Panc1 (cell line): Measurements from ENCODE around the gene KRT1. TPM values are rescaled to one million over a fixed set of nuclear protein-coding genes. Genes with fewer than 3 reads are reported as not detected.

Experiments
- ATAC-seq: fragments of 200-7000 bp; cut with Tn5 transposase; 2 replicates; pipeline ENCODE4 v1.9.1; 2020; ENCODE audit warnings: mild to moderate bottlenecking, moderate library complexity
- BruUV-seq: library from RNA; stranded (reverse); fragments of 400-500 nt; replicated peaks from 2 replicates; lab custom pipeline; 2021; lab: Mats Ljungman, UMichigan
- CTCF ChIA-PET: fragments of 300-600 bp; sonication (Branson Sonifier 250); formaldehyde crosslinking; loops from one replicate; lab custom pipeline; 2022; ENCODE audit warnings: antibody characterized with exemption; lab: Charles Lee
- POLR2A ChIA-PET: fragments of 300-600 bp; sonication (Branson Sonifier 250); formaldehyde crosslinking; loops from one replicate; lab custom pipeline; 2022; ENCODE audit warnings: antibody characterized with exemption; lab: Charles Lee
- DNase-seq: peaks from one replicate; pipeline ENCODE4 v3.0.0-alpha.2; 2010; ENCODE audit warnings: low read depth, low spot score
- H3K27ac ChIP-seq: 2 replicates; pipeline ENCODE4 v1.5.1; 2011; ENCODE audit warnings: mild to moderate bottlenecking, low read length, inconsistent platforms
- H3K27me3 ChIP-seq: fragments of 200-500 bp; sonication (Bioruptor generic); 2 replicates; pipeline ENCODE4 v1.6.0; 2014; ENCODE audit warnings: low read length, inconsistent platforms; ENCODE audit not compliant: control insufficient read depth, insufficient read depth
- H3K36me3 ChIP-seq: fragments of 200-500 bp; sonication (Bioruptor generic); 2 replicates; pipeline ENCODE4 v1.5.1; 2014; ENCODE audit warnings: inconsistent platforms, mild to moderate bottlenecking, low read length, moderate library complexity; ENCODE audit not compliant: control insufficient read depth, insufficient read depth
- H3K4me1 ChIP-seq: 2 replicates; pipeline ENCODE4 v1.5.1; 2011; ENCODE audit warnings: inconsistent platforms, mild to moderate bottlenecking, low read length, moderate library complexity; ENCODE audit not compliant: control insufficient read depth, insufficient read depth
- H3K4me3 ChIP-seq, 2 experiments: 2 replicates each; pipeline ENCODE4 v1.5.1; 2011 to 2012; ENCODE audit warnings: low read depth in 2 of 2, low read length in 2 of 2, mild to moderate bottlenecking in 2 of 2, inconsistent platforms in 1 of 2, moderate library complexity in 1 of 2
- H3K9me3 ChIP-seq: fragments of 200-500 bp; sonication (Bioruptor generic); 2 replicates; pipeline ENCODE4 v1.5.1; 2014; ENCODE audit warnings: low read depth, mild to moderate bottlenecking, inconsistent platforms, low read length, moderate library complexity; ENCODE audit not compliant: control insufficient read depth, insufficient read depth
- CTCF ChIP-seq: fragments of 450-650 bp; IDR thresholded peaks from 2 replicates; pipeline ENCODE4 v1.5.1; 2017; ENCODE audit warnings: mild to moderate bottlenecking
- POLR2AphosphoS5 ChIP-seq: IDR thresholded peaks from 2 replicates; pipeline ENCODE4 v1.6.1; 2012; ENCODE audit warnings: mild to moderate bottlenecking, low read depth, low read length, moderate library complexity
- SIN3A ChIP-seq: IDR thresholded peaks from 2 replicates; pipeline ENCODE4 v1.6.1; 2012; ENCODE audit warnings: low read depth, mild to moderate bottlenecking, low read length, moderate library complexity, borderline replicate concordance; ENCODE audit not compliant: insufficient read depth
- TCF7L2 ChIP-seq: IDR thresholded peaks from 2 replicates; pipeline ENCODE4 v1.6.1; 2011; ENCODE audit warnings: mild to moderate bottlenecking, low read depth, low read length, inconsistent platforms
- in situ Hi-C: cut with HindIII; loops from 2 replicates; pipeline ENCODE4 v1.10.0; 2016; ENCODE audit warnings: low sequenced_read_pairs, low pct_unique_long_range_greater_than_20kb
- intact Hi-C: fragments of 100-400 bp; cut with micrococcal nuclease; formaldehyde crosslinking; loops from one replicate; pipeline ENCODE4 v1.10.0; 2022; ENCODE audit not compliant: unreplicated experiment
- total RNA-seq: library from RNA; stranded (reverse); gene quantifications from one replicate; pipeline ENCODE4 v1.2.1, GENCODE V29; 2021; ENCODE audit not compliant: unreplicated experiment
- TF ChIP-seq, protein P1 (sequence below), 2 experiments: IDR thresholded peaks; 2 replicates each; pipeline ENCODE4 v1.6.1; 2011 to 2012; ENCODE audit warnings: low read depth in 2 of 2, control low read depth in 1 of 2, low read length in 1 of 2, mild to moderate bottlenecking in 1 of 2, moderate library complexity in 1 of 2; ENCODE audit not compliant: insufficient read depth in 1 of 2

KRT1 gene
- total RNA-seq, 1 experiment from 2014 or later = not detected

GRCh38 chr12:52695039-52695438 is 14.8 kb upstream of the KRT1 start:
- CTCF ChIA-PET = no interaction called here
- in situ Hi-C loops = no loop called here

GRCh38 chr12:52694151-52694550 is 13.9 kb upstream of the KRT1 start:
- POLR2A ChIA-PET = no interaction called here
- Histone ChIP-seq H3K4me3 (no peak overlapping the region), H3K9me3 (no peaks in the 10 kb centered on the region), H3K27ac (no peak overlapping the region), H3K27me3 (peaks cover 25% of the 10 kb centered on the region), H3K36me3 (no peaks in the 10 kb centered on the region), H3K4me1 (no peaks in the 10 kb centered on the region; the same call in 1 of the 2 replicates)
- ATAC-seq (no peak), DNase-seq (no peak)
- in situ Hi-C loops (no loop called here), intact Hi-C loops (no loop called here)
- TF ChIP-seq TCF7L2 = no peak
- CTCF ChIA-PET = interaction anchor here (0.6 kb wide), 1 partner anchor 308 kb away, joined by 3 read pairs; no protein-coding TSS in a partner anchor
- BruUV-seq = no TSS peak

More at GRCh38 chr12:52695039-52695438, 14.8 kb upstream of the KRT1 start:
- DNase-seq = no peak
- peaks cover 22% of the 10 kb centered on the region for H3K27me3 ChIP-seq
- no TSS peak for BruUV-seq
- ATAC-seq = no peak
- no peaks in the 10 kb centered on the region for H3K36me3 ChIP-seq
- intact Hi-C loops = no loop called here
- H3K9me3 ChIP-seq = no peaks in the 10 kb centered on the region
- no peak overlapping the region for H3K4me3 ChIP-seq
- H3K4me1 ChIP-seq = no peaks in the 10 kb centered on the region; the same call in 1 of the 2 replicates
- H3K27ac ChIP-seq = no peak overlapping the region
- POLR2A ChIA-PET = no interaction called here
- TF ChIP-seq, protein P1, sequence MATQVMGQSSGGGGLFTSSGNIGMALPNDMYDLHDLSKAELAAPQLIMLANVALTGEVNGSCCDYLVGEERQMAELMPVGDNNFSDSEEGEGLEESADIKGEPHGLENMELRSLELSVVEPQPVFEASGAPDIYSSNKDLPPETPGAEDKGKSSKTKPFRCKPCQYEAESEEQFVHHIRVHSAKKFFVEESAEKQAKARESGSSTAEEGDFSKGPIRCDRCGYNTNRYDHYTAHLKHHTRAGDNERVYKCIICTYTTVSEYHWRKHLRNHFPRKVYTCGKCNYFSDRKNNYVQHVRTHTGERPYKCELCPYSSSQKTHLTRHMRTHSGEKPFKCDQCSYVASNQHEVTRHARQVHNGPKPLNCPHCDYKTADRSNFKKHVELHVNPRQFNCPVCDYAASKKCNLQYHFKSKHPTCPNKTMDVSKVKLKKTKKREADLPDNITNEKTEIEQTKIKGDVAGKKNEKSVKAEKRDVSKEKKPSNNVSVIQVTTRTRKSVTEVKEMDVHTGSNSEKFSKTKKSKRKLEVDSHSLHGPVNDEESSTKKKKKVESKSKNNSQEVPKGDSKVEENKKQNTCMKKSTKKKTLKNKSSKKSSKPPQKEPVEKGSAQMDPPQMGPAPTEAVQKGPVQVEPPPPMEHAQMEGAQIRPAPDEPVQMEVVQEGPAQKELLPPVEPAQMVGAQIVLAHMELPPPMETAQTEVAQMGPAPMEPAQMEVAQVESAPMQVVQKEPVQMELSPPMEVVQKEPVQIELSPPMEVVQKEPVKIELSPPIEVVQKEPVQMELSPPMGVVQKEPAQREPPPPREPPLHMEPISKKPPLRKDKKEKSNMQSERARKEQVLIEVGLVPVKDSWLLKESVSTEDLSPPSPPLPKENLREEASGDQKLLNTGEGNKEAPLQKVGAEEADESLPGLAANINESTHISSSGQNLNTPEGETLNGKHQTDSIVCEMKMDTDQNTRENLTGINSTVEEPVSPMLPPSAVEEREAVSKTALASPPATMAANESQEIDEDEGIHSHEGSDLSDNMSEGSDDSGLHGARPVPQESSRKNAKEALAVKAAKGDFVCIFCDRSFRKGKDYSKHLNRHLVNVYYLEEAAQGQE (IDR thresholded peaks at IDR 0.05; ENCODE audit: insufficient read depth in 1 of 2, low read depth in 2 of 2, low read length in 1 of 2) = no peak
- no peak for TF ChIP-seq POLR2AphosphoS5
- no peak for TF ChIP-seq SIN3A
- TF ChIP-seq TCF7L2 = no peak
- no peak for TF ChIP-seq CTCF

GRCh38 chr12:52693261-52693660 is 13.1 kb upstream of the KRT1 start:
- ATAC-seq = no peak
- in situ Hi-C loops (no loop called here), intact Hi-C loops (no loop called here)
- Histone ChIP-seq H3K27me3 (peaks cover 23% of the 10 kb centered on the region), H3K4me3 (no peak overlapping the region), H3K4me1 (no peaks in the 10 kb centered on the region; the same call in 1 of the 2 replicates), H3K36me3 (no peaks in the 10 kb centered on the region), H3K27ac (no peak overlapping the region), H3K9me3 (no peaks in the 10 kb centered on the region)
- TF ChIP-seq SIN3A = no peak
- TF ChIP-seq POLR2AphosphoS5 = no peak
- no peak for TF ChIP-seq TCF7L2
- TF ChIP-seq CTCF = no peak
- TF ChIP-seq, protein P1 (IDR thresholded peaks at IDR 0.05; ENCODE audit: insufficient read depth in 1 of 2, low read depth in 2 of 2, low read length in 1 of 2) = no peak
- BruUV-seq = no TSS peak
- POLR2A ChIA-PET = no interaction called here
- CTCF ChIA-PET = no interaction called here
- no peak for DNase-seq
